ENCODE measurements around the gene TBC1D16. TPM values are rescaled to one million over a fixed set of nuclear protein-coding genes. Genes with fewer than 3 reads are reported as not detected.

The TBC1D16 gene
- polyA plus RNA-seq, 1 donor from 2014 or later: 1.7 TPM

GRCh38 chr17:79891113-79891730 lies 144.4 kb downstream of the TBC1D16 start:
- H3K4me3 Mint-ChIP-seq: no peak overlapping the region
- peaks cover 0 to 9% (median 0%) of the 10 kb centered on the region in 3 donors for H3K9me3 Mint-ChIP-seq
- peaks cover 30% of the 10 kb centered on the region for H3K27me3 Mint-ChIP-seq
- no peaks in the 10 kb centered on the region for H3K4me1 Mint-ChIP-seq
- no peaks in the 10 kb centered on the region for H3K36me3 Mint-ChIP-seq
- no peak overlapping the region for H3K27ac Mint-ChIP-seq

GRCh38 chr17:79890706-79891105 lies 145.0 kb downstream of the TBC1D16 start:
- Mint-ChIP-seq H3K27me3 (peaks cover 32% of the 10 kb centered on the region), H3K27ac (no peak overlapping the region), H3K9me3 (peaks cover 0 to 8% (median 0%) of the 10 kb centered on the region in 3 donors), H3K4me1 (no peaks in the 10 kb centered on the region), H3K36me3 (no peaks in the 10 kb centered on the region), H3K4me3 (no peak overlapping the region)

- peaks cover 0 to 5% (median 0%) of the 10 kb centered on the region in 3 donors for H3K9me3 Mint-ChIP-seq
- H3K4me3 Mint-ChIP-seq: no peak overlapping the region
- no peaks in the 10 kb centered on the region for H3K4me1 Mint-ChIP-seq
- H3K27ac Mint-ChIP-seq: no peak overlapping the region
- H3K27me3 Mint-ChIP-seq: peaks cover 34% of the 10 kb centered on the region
- H3K36me3 Mint-ChIP-seq: no peaks in the 10 kb centered on the region
These were observed 146.6 kb downstream of the TBC1D16 start for GRCh38 chr17:79888811-79889634.

GRCh38 chr17:79888009-79888540 lies 147.6 kb downstream of the TBC1D16 start:
- Mint-ChIP-seq H3K27me3 (peaks cover 37% of the 10 kb centered on the region), H3K4me3 (no peak overlapping the region)

GRCh38 chr17:79887451-79887991 lies 148.2 kb downstream of the TBC1D16 start:
- Mint-ChIP-seq H3K36me3 (no peaks in the 10 kb centered on the region), H3K4me1 (no peaks in the 10 kb centered on the region), H3K27me3 (peaks cover 36% of the 10 kb centered on the region), H3K27ac (peak overlapping the region in 1 of 3 donors; percentile 43), H3K9me3 (peaks cover 0 to 6% (median 2%) of the 10 kb centered on the region in 3 donors), H3K4me3 (no peak overlapping the region)

More at GRCh38 chr17:79888009-79888540, 147.6 kb downstream of the TBC1D16 start:
- peaks cover 0 to 7% (median 2%) of the 10 kb centered on the region in 3 donors for H3K9me3 Mint-ChIP-seq
- H3K27ac Mint-ChIP-seq: no peak overlapping the region
- H3K4me1 Mint-ChIP-seq: no peaks in the 10 kb centered on the region
- no peaks in the 10 kb centered on the region for H3K36me3 Mint-ChIP-seq

GRCh38 chr17:79883202-79883601 lies 152.5 kb downstream of the TBC1D16 start:
- peaks cover 24% of the 10 kb centered on the region for H3K27me3 Mint-ChIP-seq

More at GRCh38 chr17:79883202-79883601, 152.5 kb downstream of the TBC1D16 start:
- H3K36me3 Mint-ChIP-seq: peaks cover 2% of the 10 kb centered on the region
- peaks cover 0 to 2% (median 2%) of the 10 kb centered on the region in 3 donors for H3K9me3 Mint-ChIP-seq
- H3K4me3 Mint-ChIP-seq: no peak overlapping the region
- no peak overlapping the region for H3K27ac Mint-ChIP-seq
- peaks cover 0 to 2% (median 0%) of the 10 kb centered on the region in 3 donors for H3K4me1 Mint-ChIP-seq

Other genes starting within 250 kb of the TBC1D16 start
- gene CBX8, start 238.8 kb downstream of the TBC1D16 start, polyA plus RNA-seq: 3.2 TPM
- 4.1 TPM for gene CBX4, start 196.4 kb downstream of the TBC1D16 start, polyA plus RNA-seq
- gene CCDC40, start 770 bp upstream of the TBC1D16 start, polyA plus RNA-seq: not detected
- gene GAA, start 65.7 kb upstream of the TBC1D16 start, polyA plus RNA-seq: 11.3 TPM
- 71.0 TPM for gene EIF4A3, start 111.3 kb upstream of the TBC1D16 start, polyA plus RNA-seq
- not detected for gene CARD14, start 134.2 kb upstream of the TBC1D16 start, polyA plus RNA-seq
- gene SGSH, start 184.5 kb upstream of the TBC1D16 start, polyA plus RNA-seq: 31.6 TPM
- 2.7 TPM for gene SLC26A11, start 184.6 kb upstream of the TBC1D16 start, polyA plus RNA-seq
- 26.2 TPM for gene RNF213, start 225.0 kb upstream of the TBC1D16 start, polyA plus RNA-seq